K562 (cell line): ENCODE measurements around the gene ANO2.

Experiments used
- GABPA ChIP-seq: fragments of 200-800 bp; sonication (Bioruptor generic); conservative IDR thresholded peaks from 2 replicates; pipeline ENCODE4 v1.6.1; 2016; ENCODE audit warnings: low read depth, missing genetic modification characterization, missing compliant biosample characterization
- MXD1 ChIP-seq: fragments of 250-450 bp; sonication (Bioruptor Pico); IDR thresholded peaks from 2 replicates; pipeline ENCODE4 v1.8.0; 2021; ENCODE audit warnings: borderline replicate concordance, mild to moderate bottlenecking, moderate library complexity; ENCODE audit not compliant: poor library complexity, severe bottlenecking
- RAD21 ChIP-seq, 2 experiments: fragments of 250-450 bp in 1 of 2; fragments of 450-650 bp in 1 of 2; sonication (Bioruptor Pico) in 1 of 2; formaldehyde crosslinking in 1 of 2; IDR thresholded peaks in 1 of 2; conservative IDR thresholded peaks in 1 of 2; 2 replicates each; pipeline versions ENCODE4 v1.4.0 to v1.8.0; 2020 to 2022; ENCODE audit warnings: mild to moderate bottlenecking in 2 of 2, moderate library complexity in 1 of 2
- THRAP3 ChIP-seq: fragments of 450-650 bp; IDR thresholded peaks from 2 replicates; pipeline ENCODE4 v1.6.1; 2016; ENCODE audit warnings: mild to moderate bottlenecking, inconsistent platforms, borderline replicate concordance
- ZNF318 ChIP-seq, 2 experiments: fragments of 450-650 bp; IDR thresholded peaks; 2 replicates each; pipeline ENCODE4 v1.6.1; 2016; ENCODE audit warnings: mild to moderate bottlenecking in 2 of 2, borderline replicate concordance in 1 of 2, low read depth in 1 of 2, moderate library complexity in 1 of 2

- no peak for TF ChIP-seq ZNF318 (IDR thresholded peaks at IDR 0.05; ENCODE audit: borderline replicate concordance in 1 of 2, low read depth in 1 of 2)
- TF ChIP-seq RAD21 (CRISPR knock-in tag; conservative IDR thresholded peaks at IDR 0.05 in 1 of 2, IDR thresholded peaks at IDR 0.05 in 1 of 2): no peak
- no peak for TF ChIP-seq GABPA (tag)
- TF ChIP-seq THRAP3: no peak
- no peak for TF ChIP-seq MXD1 (CRISPR knock-in tag)
These were observed 176.9 kb downstream of the ANO2 start for GRCh38 chr12:5768171-5768570.
